ENCODE results near the gene MICB. TPM values are rescaled to one million over a fixed set of nuclear protein-coding genes. Genes with fewer than 3 reads are reported as not detected.

The MICB gene
- total RNA-seq, 1 experiment from 2014 or later, result 21.7 TPM

DNA sequence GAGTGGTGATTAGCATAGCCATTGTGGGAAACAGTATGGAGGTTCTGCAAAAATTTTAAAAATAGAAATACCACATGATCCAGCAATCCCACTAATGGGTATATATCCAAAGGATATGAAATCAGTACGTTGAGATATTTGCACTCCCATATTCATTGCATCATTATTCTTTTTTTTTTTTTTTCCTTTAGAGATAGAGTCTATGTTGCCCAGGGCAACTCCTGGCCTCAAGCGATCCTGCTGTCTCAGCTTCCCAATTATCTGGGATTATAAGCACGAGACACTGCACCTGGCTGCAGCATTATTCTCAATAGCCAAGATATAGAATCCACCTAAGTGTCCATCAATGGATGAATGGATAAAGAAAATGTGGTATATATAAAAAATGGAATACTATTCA is 23.9 kb downstream of the MICB start:
- Histone ChIP-seq H2AFZ (ENCODE audit: low read depth, low read length, poor library complexity, severe bottlenecking) (no peak overlapping the region), H3K9me3 (ENCODE audit: control insufficient read depth in 1 of 2, insufficient read depth in 1 of 2, low read depth in 1 of 2, low read length in 2 of 2) (no peaks in the 10 kb centered on the region), H3K27ac (ENCODE audit: low read depth, low read length) (no peak overlapping the region), H3K4me2 (ENCODE audit: low read length) (no peak overlapping the region), H3K4me3 (replicated peaks in 1 of 2; ENCODE audit: low read depth in 1 of 2, low read length in 2 of 2) (no peak overlapping the region), H3K27me3 (ENCODE audit: insufficient read depth, low read length) (no peaks in the 10 kb centered on the region), H3K9ac (ENCODE audit: low read length) (no peak overlapping the region), H3K4me1 (ENCODE audit: control insufficient read depth in 1 of 2, insufficient read depth in 2 of 2, low read length in 2 of 2) (no peaks in the 10 kb centered on the region; a peak in 1 of 4 replicates), H3K79me2 (ENCODE audit: insufficient read depth, low read length) (no peaks in the 10 kb centered on the region), H4K20me1 (ENCODE audit: insufficient read depth) (no peaks in the 10 kb centered on the region), H3K9me2 (ENCODE audit: insufficient read depth) (no peaks in the 10 kb centered on the region), H3K36me3 (ENCODE audit: control insufficient read depth in 1 of 2, insufficient read depth in 2 of 2, low read length in 2 of 2) (no peaks in the 10 kb centered on the region)
- no peak for DNase-seq (ENCODE audit: low read depth, low spot score)
- RAD21 ChIA-PET (ENCODE audit: low non-redundant PET in 1 of 2, low total read pairs in 2 of 2, uncharacterized antibody in 2 of 2, unreplicated experiment in 2 of 2), result no interaction called here
- no peak for TF ChIP-seq FOSL1 (IDR thresholded peaks at IDR 0.05; ENCODE audit: low read depth)
- TF ChIP-seq ZBTB33 (IDR thresholded peaks at IDR 0.05; ENCODE audit: extremely low read depth, insufficient replicate concordance, low read length), result no peak
- BruUV-seq (replicated peaks), result no TSS peak
- POLR2A ChIA-PET, result no interaction called here
- ATAC-seq, result no peak
- CTCF ChIA-PET, result no interaction called here
- intact Hi-C loops (cut with micrococcal nuclease), result no loop called here

GRCh38 chr6:31525553-31525931 is 27.6 kb downstream of the MICB start:
- CTCF ChIA-PET, result no interaction called here
- Histone ChIP-seq H3K79me2 (ENCODE audit: insufficient read depth, low read length) (no peaks in the 10 kb centered on the region), H3K9me3 (ENCODE audit: control insufficient read depth in 1 of 2, insufficient read depth in 1 of 2, low read depth in 1 of 2, low read length in 2 of 2) (no peaks in the 10 kb centered on the region), H3K4me2 (ENCODE audit: low read length) (no peak overlapping the region), H3K27ac (ENCODE audit: low read depth, low read length) (no peak overlapping the region), H4K20me1 (ENCODE audit: insufficient read depth) (0 out of 2 replicates have a peak, but pooled peaks cover 4% of the 10 kb centered on the region), H3K9ac (ENCODE audit: low read length) (no peak overlapping the region), H3K36me3 (ENCODE audit: control insufficient read depth in 1 of 2, insufficient read depth in 2 of 2, low read length in 2 of 2) (peaks cover 3 to 4% of the 10 kb centered on the region in 2 experiments; a peak in 2 of 4 replicates), H3K27me3 (ENCODE audit: insufficient read depth, low read length) (no peaks in the 10 kb centered on the region), H3K9me2 (ENCODE audit: insufficient read depth) (no peaks in the 10 kb centered on the region), H2AFZ (ENCODE audit: low read depth, low read length, poor library complexity, severe bottlenecking) (no peak overlapping the region), H3K4me3 (replicated peaks in 1 of 2; ENCODE audit: low read depth in 1 of 2, low read length in 2 of 2) (no peak overlapping the region), H3K4me1 (ENCODE audit: control insufficient read depth in 1 of 2, insufficient read depth in 2 of 2, low read length in 2 of 2) (no peaks in the 10 kb centered on the region; a peak in 1 of 4 replicates)
- RAD21 ChIA-PET (ENCODE audit: low non-redundant PET in 1 of 2, low total read pairs in 2 of 2, uncharacterized antibody in 2 of 2, unreplicated experiment in 2 of 2), result no interaction called here
- no peak for DNase-seq (ENCODE audit: low read depth, low spot score)
- ATAC-seq, result no peak
- no peak for TF ChIP-seq POLR2AphosphoS5 (IDR thresholded peaks at IDR 0.05; ENCODE audit: low read depth, low read length)
- no peak for TF ChIP-seq JUND (IDR thresholded peaks at IDR 0.05)
- no peak for TF ChIP-seq EZH2phosphoT487 (IDR thresholded peaks at IDR 0.05; ENCODE audit: borderline replicate concordance)
- no peak for TF ChIP-seq MAX (IDR thresholded peaks at IDR 0.05)
- no peak for TF ChIP-seq ELF1 (IDR thresholded peaks at IDR 0.05; ENCODE audit: borderline replicate concordance, low read depth)
- TF ChIP-seq, protein P1, sequence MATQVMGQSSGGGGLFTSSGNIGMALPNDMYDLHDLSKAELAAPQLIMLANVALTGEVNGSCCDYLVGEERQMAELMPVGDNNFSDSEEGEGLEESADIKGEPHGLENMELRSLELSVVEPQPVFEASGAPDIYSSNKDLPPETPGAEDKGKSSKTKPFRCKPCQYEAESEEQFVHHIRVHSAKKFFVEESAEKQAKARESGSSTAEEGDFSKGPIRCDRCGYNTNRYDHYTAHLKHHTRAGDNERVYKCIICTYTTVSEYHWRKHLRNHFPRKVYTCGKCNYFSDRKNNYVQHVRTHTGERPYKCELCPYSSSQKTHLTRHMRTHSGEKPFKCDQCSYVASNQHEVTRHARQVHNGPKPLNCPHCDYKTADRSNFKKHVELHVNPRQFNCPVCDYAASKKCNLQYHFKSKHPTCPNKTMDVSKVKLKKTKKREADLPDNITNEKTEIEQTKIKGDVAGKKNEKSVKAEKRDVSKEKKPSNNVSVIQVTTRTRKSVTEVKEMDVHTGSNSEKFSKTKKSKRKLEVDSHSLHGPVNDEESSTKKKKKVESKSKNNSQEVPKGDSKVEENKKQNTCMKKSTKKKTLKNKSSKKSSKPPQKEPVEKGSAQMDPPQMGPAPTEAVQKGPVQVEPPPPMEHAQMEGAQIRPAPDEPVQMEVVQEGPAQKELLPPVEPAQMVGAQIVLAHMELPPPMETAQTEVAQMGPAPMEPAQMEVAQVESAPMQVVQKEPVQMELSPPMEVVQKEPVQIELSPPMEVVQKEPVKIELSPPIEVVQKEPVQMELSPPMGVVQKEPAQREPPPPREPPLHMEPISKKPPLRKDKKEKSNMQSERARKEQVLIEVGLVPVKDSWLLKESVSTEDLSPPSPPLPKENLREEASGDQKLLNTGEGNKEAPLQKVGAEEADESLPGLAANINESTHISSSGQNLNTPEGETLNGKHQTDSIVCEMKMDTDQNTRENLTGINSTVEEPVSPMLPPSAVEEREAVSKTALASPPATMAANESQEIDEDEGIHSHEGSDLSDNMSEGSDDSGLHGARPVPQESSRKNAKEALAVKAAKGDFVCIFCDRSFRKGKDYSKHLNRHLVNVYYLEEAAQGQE (IDR thresholded peaks at IDR 0.05; ENCODE audit: low read depth), result no peak
- POLR2A ChIA-PET, result interaction anchor here (1.9 kb wide), 1 partner anchor 16 kb away, joined by 4 read pairs; the partner anchor contains the start of gene DDX39B
- BruUV-seq (replicated peaks), result no TSS peak
- intact Hi-C loops (cut with micrococcal nuclease), result no loop called here

Measured in HCT116 (cell line).